GM13977 (cell line): ENCODE results near the gene C1R.
"Not testable (repeated sequence)": the region's sequence is repeated elsewhere in the genome, so short reads cannot be mapped to it uniquely, and the experiment has no call there.

ENCODE experiments used
- DNase-seq: peaks from one replicate; pipeline ENCODE4 v3.0.0; 2012; ENCODE audit warnings: low spot score
- CTCF ChIP-seq: IDR thresholded peaks from 2 replicates; pipeline ENCODE4 v1.5.1; 2012; ENCODE audit warnings: mild to moderate bottlenecking, control low read depth; ENCODE audit not compliant: insufficient read depth; ENCODE audit errors: extremely low read depth, missing control alignments
- in situ Hi-C: fragments of 300-500 bp; cut with MboI; formaldehyde crosslinking; loops from one replicate; pipeline ENCODE4 v1.12.0; 2022; ENCODE audit warnings: low sequenced_read_pairs, low pct_unique_long_range_greater_than_20kb, mixed read lengths, inconsistent platforms; ENCODE audit not compliant: unreplicated experiment

C1R gene

GRCh38 chr12:7107636-7108002 lies 15.4 kb upstream of the C1R start:
- no peak for DNase-seq
- TF ChIP-seq CTCF = no peak
- in situ Hi-C loops = loop anchor here (25.0 kb wide), 1 partner anchor 170 kb away; the partner anchor contains the start of genes ATN1, C12orf57 and RNU7-1

- in situ Hi-C loops = loop anchor here (25.0 kb wide), 1 partner anchor 170 kb away; the partner anchor contains the start of genes ATN1, C12orf57 and RNU7-1
- DNase-seq = not testable (repeated sequence)
These were observed 14.9 kb upstream of the C1R start for GRCh38 chr12:7107181-7107580.

- no peak for DNase-seq
- in situ Hi-C loops = loop anchor here (25.0 kb wide), 1 partner anchor 169 kb away; the partner anchor contains the start of genes ATN1, C12orf57 and RNU7-1
- no peak for TF ChIP-seq CTCF
These were observed 13.8 kb upstream of the C1R start for GRCh38 chr12:7106082-7106481.

GRCh38 chr12:7103837-7104584 lies 11.8 kb upstream of the C1R start:
- in situ Hi-C loops = loop anchor here (25.0 kb wide), 1 partner anchor 167 kb away; the partner anchor contains the start of genes ATN1, C12orf57 and RNU7-1
- DNase-seq = no peak
- TF ChIP-seq CTCF = no peak

GRCh38 chr12:7102582-7102981 lies 10.3 kb upstream of the C1R start:
- in situ Hi-C loops = loop anchor here (25.0 kb wide), 1 partner anchor 165 kb away; the partner anchor contains the start of genes ATN1, C12orf57 and RNU7-1
- no peak for DNase-seq
- no peak for TF ChIP-seq CTCF

- in situ Hi-C loops = loop anchor here (25.0 kb wide), 1 partner anchor 164 kb away; the partner anchor contains the start of genes ATN1, C12orf57 and RNU7-1
- TF ChIP-seq CTCF = no peak
- DNase-seq = no peak
These were observed 9.5 kb upstream of the C1R start for GRCh38 chr12:7101694-7102131.
